ENCODE data around the gene GLTP.

Gene GLTP

DNA sequence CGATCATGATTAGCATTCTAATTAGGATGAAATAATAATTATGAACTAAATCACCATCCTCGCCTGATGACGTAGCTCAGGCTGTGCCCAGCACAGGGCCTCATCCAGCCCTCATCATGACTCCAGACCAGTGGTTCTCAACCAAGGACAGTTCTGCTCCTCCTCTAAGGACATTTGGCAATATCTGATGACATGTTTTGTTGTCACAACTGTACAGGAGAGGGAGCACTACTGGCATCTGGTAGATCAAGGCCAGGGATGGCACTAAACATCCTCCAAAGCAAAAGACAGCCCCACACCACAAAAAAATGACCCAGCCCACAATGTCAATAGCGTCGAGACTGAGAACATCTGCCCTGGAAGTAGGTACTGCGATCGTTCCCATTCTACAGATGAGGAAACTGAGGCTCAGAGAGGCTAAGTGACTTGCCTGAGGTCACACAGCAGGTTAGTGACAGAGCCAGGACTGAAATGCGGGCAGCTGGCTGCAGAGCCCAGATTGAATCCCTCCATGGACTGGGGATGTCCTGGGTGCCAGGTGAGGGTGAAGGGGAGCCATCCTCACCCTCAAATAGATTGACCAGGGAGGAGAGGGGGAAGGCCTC lies 62.6 kb downstream of the GLTP start:
- DNase-seq, result no peak

DNA sequence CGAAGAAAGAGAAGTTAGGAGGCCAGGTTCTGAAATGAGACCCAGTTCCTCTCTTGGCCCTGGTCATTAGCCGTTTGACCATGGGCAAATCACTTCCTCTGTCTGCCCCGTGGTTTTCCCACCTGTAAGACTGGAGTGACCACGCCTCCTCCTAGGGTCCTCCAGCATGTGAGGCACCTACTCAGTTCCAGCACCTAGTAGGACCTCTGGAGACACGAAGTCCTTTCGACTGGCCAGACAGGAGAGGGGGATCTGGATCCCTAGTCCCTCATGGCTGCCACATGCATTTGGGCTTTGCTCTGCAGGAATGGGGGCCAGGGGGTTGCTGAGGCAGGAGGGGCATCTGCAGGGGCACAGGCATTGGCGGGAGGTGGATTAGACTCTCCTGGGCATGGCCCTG lies 63.5 kb downstream of the GLTP start:
- no peak for DNase-seq

GRCh38 chr12:109815757-109816617 lies 64.4 kb downstream of the GLTP start:
- DNase-seq, result no peak

DNA sequence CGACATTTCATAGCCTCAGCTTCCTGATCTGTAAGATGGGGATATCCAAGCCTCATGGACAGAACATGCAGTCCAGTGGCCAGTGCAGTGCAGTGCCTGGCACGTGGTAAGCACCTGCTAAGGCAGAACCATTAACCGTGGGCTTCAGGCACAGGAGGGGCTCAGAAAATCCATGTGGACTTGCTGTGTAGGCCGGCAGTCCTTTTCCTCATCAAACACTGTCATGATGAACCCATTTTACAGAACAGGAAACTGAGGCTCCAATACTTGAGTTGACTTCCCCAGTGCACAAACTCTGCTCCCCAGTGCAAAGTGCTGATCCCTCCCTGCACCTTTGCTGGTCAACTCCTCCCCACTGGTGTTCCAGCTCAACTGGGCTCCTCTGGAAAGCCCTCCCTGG lies 65.1 kb downstream of the GLTP start:
- no peak for DNase-seq

DNA sequence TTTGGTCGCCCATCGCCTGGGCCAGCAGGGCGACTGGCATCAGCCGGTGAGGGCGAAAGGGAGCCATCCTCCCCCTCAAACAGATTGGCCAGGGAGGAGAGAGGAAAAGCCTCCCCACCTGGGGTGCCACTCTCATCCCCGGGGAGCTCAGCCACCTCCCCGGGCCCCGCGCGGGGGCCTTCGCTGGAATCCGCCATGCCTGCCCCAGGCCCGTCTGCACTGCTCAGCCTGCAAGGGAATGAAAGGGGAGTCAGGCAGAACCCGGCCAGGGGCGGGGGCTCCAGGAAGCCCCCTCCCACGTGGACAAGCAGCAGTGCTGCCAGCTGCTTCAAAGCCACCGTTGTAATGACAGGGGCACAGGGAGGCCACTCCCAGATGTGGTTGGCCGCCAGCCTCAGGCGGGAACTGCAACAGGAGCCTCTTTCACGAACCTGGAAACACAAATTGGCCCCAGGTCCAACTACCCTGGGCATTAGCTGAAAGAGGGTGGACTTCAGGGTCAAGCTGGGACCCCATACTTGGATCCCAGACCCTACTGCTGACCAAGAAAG lies 65.7 kb downstream of the GLTP start:
- no peak for DNase-seq

DNA sequence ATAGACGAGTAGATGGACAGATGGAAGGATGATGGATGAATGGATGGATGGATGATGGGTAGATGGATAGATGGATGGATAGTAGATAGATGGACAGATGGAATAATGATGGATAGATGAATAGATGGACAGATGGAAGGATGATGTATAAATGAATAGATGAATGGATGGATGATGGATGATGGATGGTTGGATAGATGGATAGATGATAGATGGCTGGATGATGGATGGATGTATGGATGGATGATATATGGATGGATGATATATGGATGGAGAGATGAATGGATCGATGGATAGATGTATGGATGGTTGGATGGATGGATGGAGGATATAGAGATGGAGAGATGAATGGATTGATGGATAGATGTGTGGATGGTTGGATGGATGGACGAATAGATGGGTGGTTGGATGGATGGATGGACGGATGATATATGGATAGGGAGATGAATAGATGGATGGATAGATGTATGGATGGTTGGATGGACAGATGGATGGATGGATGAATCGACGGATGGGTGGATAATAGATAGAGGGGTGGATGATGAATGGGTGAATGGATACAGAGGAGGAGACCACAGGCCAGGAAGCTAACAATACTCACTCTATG lies 66.4 kb downstream of the GLTP start:
- DNase-seq, result no peak

DNA sequence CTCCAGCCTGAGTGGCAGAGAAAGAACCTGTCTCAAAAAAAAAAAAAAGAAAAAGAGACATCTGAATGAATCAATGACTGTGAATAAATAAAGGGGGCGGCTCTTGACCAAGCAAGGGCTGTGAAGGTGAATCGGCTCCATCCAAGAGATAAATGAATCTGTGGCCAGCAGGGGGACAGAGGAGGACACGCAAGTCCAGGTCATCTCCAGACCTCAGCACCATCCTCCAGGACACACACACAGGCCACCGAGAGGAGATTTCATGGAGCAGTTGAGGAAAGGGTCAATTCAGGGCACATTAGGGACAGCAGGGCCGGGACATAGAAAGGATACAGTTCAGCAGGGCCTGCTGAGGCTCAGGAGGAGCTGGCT lies 68.7 kb downstream of the GLTP start:
- no peak for DNase-seq

DNA sequence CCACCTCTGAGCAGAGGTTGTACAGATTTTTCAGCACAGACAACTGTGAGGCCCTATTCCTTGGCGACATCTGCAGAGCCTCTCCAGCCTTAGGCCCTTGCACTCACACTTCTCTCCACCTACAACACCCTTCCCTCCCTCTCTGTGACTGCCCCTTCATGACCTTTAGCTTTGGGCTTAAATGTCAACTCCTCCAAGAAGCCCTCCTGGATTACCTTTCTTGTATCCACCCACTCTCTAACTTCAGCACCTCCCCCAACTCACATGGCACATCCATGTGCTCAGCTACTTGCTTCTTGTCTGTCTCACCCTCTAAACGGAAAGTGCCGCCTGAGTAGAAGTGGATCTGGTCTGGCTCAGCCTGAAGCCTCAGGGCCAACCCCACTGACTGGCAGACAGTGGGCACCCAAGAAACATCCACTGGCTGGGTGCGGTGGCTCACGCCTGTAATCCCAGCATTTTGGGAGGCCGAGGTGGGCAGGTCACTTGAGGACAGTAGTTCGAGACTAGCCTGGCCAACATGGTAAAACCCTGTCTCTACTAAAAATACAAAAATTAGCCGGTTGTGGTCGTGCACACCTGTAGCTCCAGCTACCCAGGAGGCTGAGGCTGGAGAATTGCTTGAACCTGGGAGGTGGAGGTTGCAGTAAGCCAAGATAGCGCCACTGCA lies 69.3 kb downstream of the GLTP start:
- DNase-seq, result no peak

DNA sequence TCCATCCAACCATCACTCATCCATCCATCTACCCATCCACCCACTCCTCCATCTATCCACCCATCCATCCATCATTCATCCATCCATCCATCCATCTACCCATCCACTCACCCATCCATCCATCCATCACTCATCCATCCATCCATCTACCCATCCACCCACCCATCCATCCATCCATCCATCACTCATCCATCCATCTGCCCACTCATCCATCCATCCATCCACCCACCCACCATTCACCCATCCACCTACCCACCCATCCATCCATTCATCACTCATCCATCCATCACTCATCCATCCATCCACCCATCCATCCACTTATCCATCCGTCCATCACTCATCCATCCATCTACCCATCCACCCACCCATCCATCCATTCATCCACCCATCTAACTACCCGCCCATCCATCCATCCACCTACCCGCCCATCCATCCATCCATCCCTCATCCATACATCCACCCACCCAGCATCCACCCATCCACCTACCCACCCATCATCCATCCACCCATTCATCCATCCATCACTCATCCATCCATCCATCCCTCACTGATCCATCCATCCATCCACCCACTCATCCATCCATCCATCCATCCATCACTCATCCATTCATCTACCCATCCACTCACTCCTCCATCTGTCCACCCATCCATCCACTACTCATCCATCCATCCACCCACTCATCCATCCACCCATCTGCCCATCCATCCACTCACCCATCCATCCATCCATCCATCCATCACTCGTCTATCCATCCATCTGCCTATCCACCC lies 71.3 kb downstream of the GLTP start:
- no peak for DNase-seq

GRCh38 chr12:109807954-109808643 lies 72.2 kb downstream of the GLTP start:
- no peak for DNase-seq

DNA sequence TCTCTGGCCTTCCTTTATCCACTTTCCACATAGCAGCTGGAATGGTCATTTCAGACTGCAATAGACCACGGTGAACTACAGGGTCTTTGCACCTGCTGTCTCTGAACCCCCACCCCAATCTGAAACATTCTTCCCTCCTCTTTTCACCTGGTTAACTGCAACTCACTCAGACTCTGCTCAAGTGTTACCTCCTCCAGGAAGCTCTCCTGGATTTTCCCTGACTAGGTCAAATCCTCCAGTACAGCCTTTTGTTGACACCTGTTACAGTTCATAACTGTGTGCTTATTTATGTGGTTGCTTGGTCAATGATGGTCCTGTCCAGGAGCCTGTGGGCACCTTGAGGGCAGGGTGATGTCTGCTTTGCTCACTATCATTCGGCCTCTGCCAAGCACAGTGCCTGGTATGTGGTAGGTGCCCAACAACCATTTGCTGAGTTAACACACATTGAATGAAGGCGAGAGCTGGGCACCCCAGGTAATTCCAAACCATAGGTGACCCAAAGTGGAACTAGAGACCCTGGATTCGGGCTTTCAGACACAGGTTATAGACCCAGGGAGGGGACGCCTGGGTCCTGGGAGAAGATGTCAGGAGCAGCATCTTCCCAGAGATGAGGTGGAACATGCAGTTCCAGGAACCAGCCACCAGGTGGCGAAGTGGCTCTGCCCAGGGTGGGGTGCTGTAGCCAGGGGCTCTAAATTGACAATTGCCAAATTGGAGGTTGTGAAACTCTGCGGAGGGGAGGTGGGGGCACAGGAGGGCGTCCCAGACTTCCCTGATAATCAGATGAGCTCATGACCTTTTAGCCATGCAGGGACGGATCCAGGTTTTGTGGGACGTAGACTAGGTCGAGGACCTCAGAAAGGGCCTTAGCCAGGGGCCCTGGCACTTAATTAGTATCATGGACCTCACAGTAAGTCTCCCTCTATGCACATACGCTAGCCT lies 75.2 kb downstream of the GLTP start:
- DNase-seq, result peak; percentile 24 to 47

DNA sequence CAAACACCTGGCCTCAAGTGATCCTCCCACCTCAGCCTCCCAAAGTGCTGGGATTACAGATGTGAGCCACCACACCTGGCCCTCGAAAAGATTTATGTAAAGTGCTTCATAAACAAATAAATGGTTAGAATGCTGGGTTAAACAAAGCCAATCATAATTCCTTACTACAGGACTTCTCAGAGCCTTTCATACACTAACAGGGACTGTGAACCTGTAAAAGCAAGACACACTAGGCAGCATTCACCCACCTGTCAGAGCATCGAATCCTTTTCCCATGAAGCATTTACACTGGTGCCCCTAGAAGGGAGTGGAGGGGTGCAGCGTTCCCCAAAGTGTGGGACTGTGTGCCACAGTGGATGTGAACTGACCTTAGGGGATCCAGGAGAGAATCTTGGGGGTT lies 76.7 kb downstream of the GLTP start:
- no peak for DNase-seq

DNA sequence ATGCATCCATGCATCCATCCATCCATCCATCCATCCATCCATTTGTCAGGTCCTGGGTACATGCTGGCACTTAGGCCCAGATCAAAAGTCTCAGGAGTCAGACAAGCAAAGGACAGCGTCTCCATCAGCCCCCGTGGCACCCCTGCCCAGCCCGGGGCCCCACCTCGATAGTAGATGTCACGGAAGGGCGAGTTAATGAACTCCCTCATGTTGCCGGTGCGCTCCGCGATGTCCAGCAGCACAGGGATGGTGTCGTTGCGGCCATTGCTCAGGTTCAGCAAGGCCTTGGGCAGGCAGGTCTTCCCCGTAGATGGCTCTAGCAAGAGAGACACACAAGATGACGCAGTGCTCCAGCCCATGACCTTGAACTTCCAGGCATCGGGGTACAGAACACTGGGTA lies 77.5 kb downstream of the GLTP start:
- no peak for DNase-seq
